Stomach (tissue), 9 donors: Measurements from ENCODE around the gene SMAD7. TPM values are rescaled to one million over a fixed set of nuclear protein-coding genes. Genes with fewer than 3 reads are reported as not detected.
A peak's percentile ranks its signal among the peaks of the same experiment; 100 is the strongest.

ENCODE experiments used
- DNase-seq, 2 donors: peaks; one replicate each; pipeline versions ENCODE4 v3.0.0 to v3.0.0-alpha.2; 2013 to 2019
- H3K27ac ChIP-seq, 5 donors: fragments of 200-600 bp in 4 of 5; sonication (generic) in 4 of 5; one replicate each; pipeline ENCODE4 v1.5.1; 2013 to 2019; ENCODE audit warnings: mild to moderate bottlenecking in 1 of 5, moderate library complexity in 1 of 5
- H3K27me3 ChIP-seq, 3 donors: fragments of 200-600 bp; sonication (generic); one replicate each; pipeline ENCODE4 v1.5.1; 2017 to 2019; ENCODE audit warnings: mixed run types in 1 of 3
- H3K36me3 ChIP-seq, 4 donors: fragments of 200-600 bp; sonication (generic); 1 replicate in 3 of 4; 2 replicates in 1 of 4; pipeline ENCODE4 v1.5.1; 2016 to 2019
- H3K4me1 ChIP-seq, 4 donors: fragments of 200-600 bp; sonication (generic); one replicate each; pipeline ENCODE4 v1.5.1; 2016 to 2019
- H3K4me3 ChIP-seq, 4 donors: fragments of 200-600 bp; sonication (generic) in 3 of 4; one replicate each; pipeline ENCODE4 v1.5.1; 2016 to 2019; ENCODE audit warnings: mild to moderate bottlenecking in 1 of 4
- H3K9me3 ChIP-seq, 4 donors: fragments of 200-600 bp; sonication (generic); one replicate each; pipeline ENCODE4 v1.5.1; 2016 to 2019
- CTCF ChIP-seq, 7 experiments: fragments of 450-650 bp in 4 of 7; fragments of 200-600 bp in 3 of 7; sonication (generic) in 3 of 7; IDR thresholded peaks; one replicate each; pipeline ENCODE4 v1.5.1; 2016 to 2019; ENCODE audit warnings: antibody characterized with exemption in 7 of 7, control low read depth in 2 of 7, mild to moderate bottlenecking in 1 of 7
- EP300 ChIP-seq: sonication (generic); formaldehyde crosslinking; IDR thresholded peaks from one replicate; pipeline ENCODE4 v1.6.1; 2017; ENCODE audit warnings: antibody characterized with exemption
- POLR2A ChIP-seq, 4 donors: fragments of 450-650 bp; IDR thresholded peaks; one replicate each; pipeline ENCODE4 v1.6.1; 2016; ENCODE audit warnings: antibody characterized with exemption in 4 of 4, control low read depth in 2 of 4, mild to moderate bottlenecking in 1 of 4, moderate library complexity in 1 of 4
- POLR2AphosphoS5 ChIP-seq, 3 donors: sonication (generic); formaldehyde crosslinking; IDR thresholded peaks; one replicate each; pipeline ENCODE4 v1.6.1; 2016; ENCODE audit warnings: antibody characterized with exemption in 3 of 3
- WGBS, 5 donors: extraction: QIAGEN DNeasy Blood & Tissue Kit in 3 of 5; methylation state at CpG; one replicate each; pipeline versions ENCODE4 v1.1.5 to v1.1.7; 2013 to 2018; 5-methylcytosine and 5-hydroxymethylcytosine counted together
- intact Hi-C: fragments of 100-400 bp; cut with DNase I; formaldehyde crosslinking; loops from one replicate; pipeline ENCODE4 v1.15.1; 2023; ENCODE audit warnings: low total_unique reads
- polyA plus RNA-seq, 3 donors: library from polyadenylated mRNA; stranded (reverse); fragments of 200-250 nt; gene quantifications; one replicate each; pipeline ENCODE4 v1.2.3, GENCODE V29; 2013
- total RNA-seq, 5 donors: library from RNA; depleted of rRNA; stranded (reverse); fragments of >200 nt; gene quantifications; one replicate each; pipeline versions ENCODE4 v1.1.0 to v1.2.3, GENCODE V29; 2014 to 2016
- donor health status: healthy with polysubstance abuse.
- donor health status: Bipolar disorder and iron deficiency.
- donor health status: healthy.

The SMAD7 gene
- total and polyA plus RNA-seq, 8 donors = 4.5 to 123 (median 10.6) TPM

- Histone ChIP-seq H3K4me1 (peaks cover 0 to 47% (median 10%) of the 10 kb centered on the region in 4 donors), H3K36me3 (peaks cover 2 to 18% (median 16%) of the 10 kb centered on the region in 4 donors), H3K27me3 (no peaks in the 10 kb centered on the region), H3K4me3 (no peak overlapping the region), H3K9me3 (no peaks in the 10 kb centered on the region), H3K27ac (no peak overlapping the region)
- intact Hi-C loops = no loop called here
- peak in 1 of 2 donors; percentile 12 for DNase-seq
- TF ChIP-seq EP300 (no peak), CTCF (IDR thresholded peaks at IDR 0.05) (no peak)
- WGBS, 5 donors = 58 to 79% (median 68%) methylated on average over 10 of the region's 10 CpGs
These were observed 34.9 kb downstream of the SMAD7 start for GRCh38 chr18:48915626-48916425.

- H3K9me3 ChIP-seq = no peaks in the 10 kb centered on the region
- H3K4me1 ChIP-seq = peaks cover 0 to 40% (median 6%) of the 10 kb centered on the region in 4 donors
- H3K4me3 ChIP-seq = no peak overlapping the region
- no peak overlapping the region for H3K27ac ChIP-seq
- WGBS, 5 donors = 67 to 86% (median 76%) methylated on average over 10 to 12 of the region's 12 CpGs
- H3K36me3 ChIP-seq = peaks cover 0 to 9% (median 6%) of the 10 kb centered on the region in 4 donors
- intact Hi-C loops = no loop called here
- H3K27me3 ChIP-seq = no peaks in the 10 kb centered on the region
- peak in 1 of 2 donors; percentile 78 for DNase-seq
- TF ChIP-seq EP300 (no peak), CTCF (IDR thresholded peaks at IDR 0.05) (no peak), POLR2AphosphoS5 (IDR thresholded peaks at IDR 0.05) (no peak), POLR2A (IDR thresholded peaks at IDR 0.05) (no peak)
These were observed 36.0 kb downstream of the SMAD7 start for GRCh38 chr18:48914581-48915251.

GRCh38 chr18:48913775-48914174, 37.0 kb downstream of the SMAD7 start:
- Histone ChIP-seq H3K4me1 (peaks cover 0 to 32% (median 4%) of the 10 kb centered on the region in 4 donors), H3K9me3 (no peaks in the 10 kb centered on the region), H3K36me3 (no peaks in the 10 kb centered on the region), H3K27me3 (no peaks in the 10 kb centered on the region), H3K27ac (no peak overlapping the region), H3K4me3 (no peak overlapping the region)
- 73 to 95% (median 93%) methylated on average over 3 of the region's 3 CpGs for WGBS, 5 donors
- no peak for TF ChIP-seq CTCF (IDR thresholded peaks at IDR 0.05)
- TF ChIP-seq EP300 = no peak
- TF ChIP-seq POLR2A (IDR thresholded peaks at IDR 0.05) = no peak
- DNase-seq = no peak
- intact Hi-C loops = no loop called here

GRCh38 chr18:48913201-48913600, 37.6 kb downstream of the SMAD7 start:
- intact Hi-C loops = no loop called here
- TF ChIP-seq POLR2A (IDR thresholded peaks at IDR 0.05) = no peak
- no peak for TF ChIP-seq POLR2AphosphoS5 (IDR thresholded peaks at IDR 0.05)
- no peak for TF ChIP-seq EP300
- peak in 4 of 7 experiments; percentile 7 to 30 (median 13) for TF ChIP-seq CTCF (IDR thresholded peaks at IDR 0.05)
- peaks cover 0 to 27% (median 4%) of the 10 kb centered on the region in 4 donors for H3K4me1 ChIP-seq
- H3K36me3 ChIP-seq = no peaks in the 10 kb centered on the region
- peak; percentile 39 to 51 for DNase-seq
- WGBS, 5 donors = 67 to 88% (median 76%) methylated on average over 3 to 5 of the region's 5 CpGs
- no peak overlapping the region for H3K4me3 ChIP-seq
- H3K27ac ChIP-seq = no peak overlapping the region
- H3K9me3 ChIP-seq = no peaks in the 10 kb centered on the region
- no peaks in the 10 kb centered on the region for H3K27me3 ChIP-seq
